SIG-M5 (cell line): ENCODE results near the gene PDPK1.
"Not testable (repeated sequence)": the region's sequence is repeated elsewhere in the genome, so short reads cannot be mapped to it uniquely, and the experiment has no call there.

ENCODE experiments used
- DNase-seq: peaks from one replicate; lab custom pipeline; 2025; lab: John Stamatoyannopoulos, UW

Gene PDPK1

DNA sequence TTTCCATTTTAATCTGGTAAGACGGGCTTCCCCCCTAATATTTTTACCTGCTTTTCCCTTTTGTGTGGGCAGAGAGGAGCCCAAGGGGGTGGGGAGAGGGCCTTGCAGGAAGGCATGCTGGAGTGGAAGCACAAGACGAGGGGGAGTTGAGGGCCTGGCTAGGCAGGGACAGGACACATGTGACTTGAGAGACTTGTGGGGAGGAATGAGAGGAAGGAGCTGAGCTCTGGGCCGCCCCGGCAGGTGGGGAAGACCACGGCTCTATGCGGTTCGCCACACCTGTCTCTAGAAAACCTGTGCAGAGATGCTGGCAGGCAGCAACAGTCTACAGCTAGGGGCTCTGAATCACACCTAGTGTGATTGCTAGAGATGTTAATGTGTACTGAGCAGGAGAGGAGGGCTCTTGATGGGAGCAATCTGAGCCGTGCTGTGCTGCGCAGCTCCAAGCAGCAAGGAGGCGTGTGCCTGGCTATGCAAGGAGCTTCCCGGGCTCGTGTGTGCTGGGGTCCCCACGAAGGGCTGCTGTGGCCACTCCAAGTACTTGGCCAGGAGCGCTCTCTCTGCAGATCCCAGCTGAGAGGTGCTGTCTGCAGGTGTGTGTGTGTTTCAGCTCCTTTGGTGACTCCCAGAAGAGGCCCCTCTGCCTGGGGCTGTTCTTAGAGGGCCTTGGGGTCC lies 50.2 kb downstream of the PDPK1 start:
- no peak for DNase-seq

DNA sequence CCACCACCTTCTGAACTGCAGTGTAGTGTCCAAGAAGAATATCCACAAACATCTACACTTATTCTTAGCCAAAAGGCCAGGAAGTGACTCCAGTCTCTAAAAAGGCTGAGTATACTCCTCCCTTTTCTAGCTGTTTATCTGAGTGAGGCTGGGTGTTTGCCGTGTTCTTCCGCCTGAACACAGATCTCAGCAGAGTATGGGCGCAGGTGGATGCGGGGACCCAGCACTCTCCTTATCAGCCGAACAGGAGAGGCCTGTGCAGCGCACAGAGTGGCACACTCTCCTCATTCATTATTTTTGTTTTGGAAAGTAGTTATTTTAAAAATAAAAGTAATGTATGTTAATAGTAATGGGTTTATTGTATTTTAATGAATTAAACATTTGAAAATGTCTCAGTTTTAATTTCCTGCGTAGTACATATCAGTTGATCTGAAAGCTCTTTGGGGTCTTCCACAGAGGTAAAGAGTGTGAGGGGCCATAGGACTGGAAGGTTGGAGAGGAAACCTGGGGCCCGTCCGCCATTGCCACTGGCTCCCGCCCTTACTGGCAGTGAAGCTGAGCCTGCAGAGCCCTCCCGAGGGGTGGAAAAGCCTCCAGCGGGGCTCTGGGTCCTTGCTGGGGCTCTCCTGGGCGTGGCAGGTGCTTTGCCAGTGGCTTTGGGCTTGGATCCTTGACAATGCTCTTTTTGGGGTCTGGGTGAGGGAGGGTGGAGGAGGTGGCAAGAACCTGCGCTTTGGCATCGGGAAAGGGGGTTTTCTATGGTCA lies 53.8 kb downstream of the PDPK1 start:
- DNase-seq, result no peak

GRCh38 chr16:2592786-2593185 lies 55.0 kb downstream of the PDPK1 start:
- DNase-seq, result no peak

GRCh38 chr16:2595393-2596205 lies 57.8 kb downstream of the PDPK1 start:
- no peak for DNase-seq

GRCh38 chr16:2596747-2597559 lies 59.1 kb downstream of the PDPK1 start:
- no peak for DNase-seq

GRCh38 chr16:2597560-2597902 lies 59.7 kb downstream of the PDPK1 start:
- DNase-seq, result no peak

GRCh38 chr16:2598133-2598641 lies 60.4 kb downstream of the PDPK1 start:
- DNase-seq, result no peak

GRCh38 chr16:2598723-2599122 lies 60.9 kb downstream of the PDPK1 start:
- DNase-seq, result no peak

- DNase-seq, result not testable (repeated sequence)
These were observed 61.3 kb downstream of the PDPK1 start for GRCh38 chr16:2599165-2599564.

DNA sequence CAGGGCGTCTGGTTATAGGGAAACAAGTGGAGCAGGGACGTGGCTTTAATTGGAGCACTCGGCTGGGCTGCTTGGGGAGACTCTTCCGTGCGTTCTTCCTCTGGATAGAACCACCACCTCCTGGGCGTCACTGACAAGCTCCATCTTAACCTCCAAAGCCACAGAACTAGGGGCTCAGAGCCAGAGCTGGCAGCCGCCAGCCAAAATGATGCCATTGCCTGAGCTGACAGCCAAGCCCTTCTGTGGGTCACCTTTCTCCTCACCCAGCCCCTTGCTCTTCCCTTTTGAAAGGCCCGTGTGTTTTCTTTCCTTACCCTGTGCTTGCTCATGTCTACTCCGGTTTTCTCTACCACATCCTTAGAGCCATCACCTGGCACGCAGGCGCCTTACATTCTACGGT lies 62.0 kb downstream of the PDPK1 start:
- not testable (repeated sequence) for DNase-seq

DNA sequence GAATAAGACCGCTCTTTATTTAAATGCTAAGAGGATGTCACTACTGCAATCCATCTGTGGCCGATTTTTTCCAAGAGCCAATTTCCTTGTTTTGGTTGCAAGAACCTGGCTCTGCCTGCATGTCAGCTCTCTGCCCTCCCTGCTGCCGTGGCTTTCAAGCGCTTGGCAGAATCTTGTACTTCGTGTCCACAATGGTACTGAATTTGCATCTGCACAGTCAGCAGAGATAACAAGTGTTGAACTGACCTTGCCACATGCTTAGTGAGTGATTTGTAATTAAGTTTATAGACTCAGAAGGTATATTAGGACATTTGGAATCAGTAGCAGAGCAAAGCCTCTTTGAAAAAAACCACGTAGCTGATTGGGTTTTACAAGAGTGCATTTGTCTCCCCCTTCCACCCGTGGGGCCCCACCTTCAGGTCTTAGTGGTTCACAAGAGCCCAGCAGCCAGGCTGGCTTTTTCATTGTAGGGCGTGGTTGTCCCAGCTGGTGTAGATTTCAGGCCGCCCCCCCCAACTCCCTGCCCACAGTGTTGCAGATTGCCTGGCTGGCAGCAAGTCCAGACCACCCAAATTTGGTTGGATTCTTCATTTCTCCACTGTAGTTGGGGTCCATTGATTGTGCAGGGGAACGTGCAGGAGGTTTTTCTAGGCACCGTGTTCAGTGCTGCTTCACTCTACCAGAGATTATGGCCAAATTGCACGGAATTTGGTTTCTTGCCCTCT lies 63.6 kb downstream of the PDPK1 start:
- DNase-seq, result not testable (repeated sequence)

GRCh38 chr16:2602175-2602574 lies 64.4 kb downstream of the PDPK1 start:
- not testable (repeated sequence) for DNase-seq

- DNase-seq, result peak; percentile 54
These were observed 65.6 kb downstream of the PDPK1 start for GRCh38 chr16:2603165-2604015.

DNA sequence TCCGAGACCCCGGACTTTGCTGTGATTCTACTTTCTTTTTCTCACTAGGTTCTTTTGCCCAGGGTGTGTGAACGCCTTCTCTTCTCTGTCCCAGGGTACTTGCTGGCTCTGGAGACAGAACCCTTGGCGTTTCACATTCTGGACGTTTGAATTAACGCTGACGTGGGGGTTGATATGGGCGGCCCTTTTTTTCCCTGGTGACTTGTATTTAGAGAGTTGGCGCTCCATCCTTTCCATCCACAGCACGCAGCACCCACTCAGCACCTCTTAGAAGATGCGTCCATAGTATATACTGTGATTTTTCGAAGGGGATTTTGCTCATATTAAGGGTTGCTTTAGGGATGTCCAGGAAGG lies 66.2 kb downstream of the PDPK1 start:
- DNase-seq, result not testable (repeated sequence)

DNA sequence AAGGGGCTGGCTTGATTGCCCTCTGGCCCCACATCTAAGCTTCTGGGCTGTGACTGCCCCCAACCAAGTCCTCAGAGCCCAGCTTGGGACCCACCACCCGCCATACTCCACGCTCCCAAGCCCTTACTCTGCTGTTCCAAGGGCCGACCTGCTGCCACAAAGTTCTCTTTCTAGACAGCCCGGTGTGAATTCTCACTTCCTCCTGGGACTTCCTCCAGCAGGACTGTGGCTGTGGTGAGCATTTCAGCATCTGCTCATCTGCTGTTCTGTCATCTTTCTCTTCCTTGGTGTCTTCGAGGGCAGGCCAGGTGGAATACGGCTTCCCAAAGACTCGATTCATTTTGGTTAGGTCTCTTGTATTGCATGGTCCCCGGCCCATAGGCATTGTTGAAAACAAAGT lies 69.0 kb downstream of the PDPK1 start:
- not testable (repeated sequence) for DNase-seq

GRCh38 chr16:2609345-2609744 lies 71.5 kb downstream of the PDPK1 start:
- not testable (repeated sequence) for DNase-seq

GRCh38 chr16:2609827-2610470 lies 72.1 kb downstream of the PDPK1 start:
- DNase-seq, result no peak

DNA sequence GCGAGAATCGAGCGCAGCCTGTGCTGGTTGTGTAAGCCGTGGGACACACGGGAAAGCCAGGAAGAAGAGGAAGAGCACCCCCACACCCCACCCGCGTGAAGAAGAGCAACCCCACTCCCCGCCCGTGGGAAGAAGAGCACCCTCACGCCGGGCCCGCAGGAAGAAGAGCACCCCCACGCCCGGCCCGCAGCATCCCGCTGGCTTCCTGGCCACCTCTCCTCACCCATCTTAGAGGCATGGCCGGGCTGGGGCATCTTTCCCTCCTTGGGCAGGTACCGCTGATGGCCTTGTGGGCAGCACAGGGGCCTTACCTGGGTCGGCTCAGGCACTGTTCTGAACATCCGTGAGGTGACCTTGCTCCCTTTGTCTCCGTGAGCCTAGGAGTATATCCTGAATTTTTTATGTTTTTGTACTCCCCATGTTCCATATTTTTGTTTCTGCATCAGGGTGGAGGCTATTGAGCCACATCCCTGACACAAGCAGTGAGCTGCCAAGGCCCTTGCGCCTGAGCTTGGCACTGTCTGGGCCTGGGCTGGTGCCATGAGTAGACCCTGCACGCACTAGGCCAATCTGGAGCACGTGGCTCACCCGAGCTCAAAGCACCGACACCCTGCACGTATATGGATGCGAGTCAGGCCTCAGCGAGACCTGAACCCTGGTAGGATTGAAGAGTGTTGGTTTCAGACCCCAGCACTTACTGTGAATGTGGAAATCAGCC lies 73.1 kb downstream of the PDPK1 start:
- DNase-seq, result no peak

GRCh38 chr16:2611499-2611862 lies 73.7 kb downstream of the PDPK1 start:
- no peak for DNase-seq
